ENCODE results near the gene FOXN3.

DNA sequence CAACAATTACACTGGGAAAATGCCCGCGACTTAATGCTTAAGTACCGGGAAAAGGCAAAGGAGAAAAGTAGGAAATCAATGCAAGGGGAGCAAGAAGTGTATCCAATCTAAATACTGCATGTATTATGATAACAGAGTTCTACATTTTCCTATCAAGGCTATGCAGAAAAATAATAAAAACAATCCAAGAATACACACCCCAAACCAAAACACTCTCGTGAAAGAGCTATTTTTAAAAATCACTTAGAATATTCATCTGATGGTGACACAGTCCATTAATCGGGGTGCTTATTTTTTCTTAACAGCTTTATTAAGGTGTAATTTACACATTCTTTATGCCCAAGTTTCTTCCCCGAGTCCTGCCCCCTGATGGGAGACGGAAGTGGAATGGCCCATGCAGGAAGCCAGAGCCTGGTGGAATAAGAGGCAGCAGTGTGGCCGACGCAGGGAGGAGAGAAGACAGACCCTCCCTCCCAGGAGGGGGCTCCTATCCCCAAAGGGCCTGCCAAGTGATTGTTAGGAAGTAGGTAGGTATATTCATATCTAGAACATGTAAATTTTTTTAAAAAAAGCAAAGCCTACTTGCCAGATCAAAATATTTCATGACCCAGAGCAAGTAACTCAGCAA lies 174.3 kb downstream of the FOXN3 start:
- no peak for TF ChIP-seq MTA2 (IDR thresholded peaks at IDR 0.05; ENCODE audit: low read depth)
- TF ChIP-seq PAX5 (IDR thresholded peaks at IDR 0.05; ENCODE audit: borderline replicate concordance, low read depth, low read length) = no peak
- TF ChIP-seq, protein P1, sequence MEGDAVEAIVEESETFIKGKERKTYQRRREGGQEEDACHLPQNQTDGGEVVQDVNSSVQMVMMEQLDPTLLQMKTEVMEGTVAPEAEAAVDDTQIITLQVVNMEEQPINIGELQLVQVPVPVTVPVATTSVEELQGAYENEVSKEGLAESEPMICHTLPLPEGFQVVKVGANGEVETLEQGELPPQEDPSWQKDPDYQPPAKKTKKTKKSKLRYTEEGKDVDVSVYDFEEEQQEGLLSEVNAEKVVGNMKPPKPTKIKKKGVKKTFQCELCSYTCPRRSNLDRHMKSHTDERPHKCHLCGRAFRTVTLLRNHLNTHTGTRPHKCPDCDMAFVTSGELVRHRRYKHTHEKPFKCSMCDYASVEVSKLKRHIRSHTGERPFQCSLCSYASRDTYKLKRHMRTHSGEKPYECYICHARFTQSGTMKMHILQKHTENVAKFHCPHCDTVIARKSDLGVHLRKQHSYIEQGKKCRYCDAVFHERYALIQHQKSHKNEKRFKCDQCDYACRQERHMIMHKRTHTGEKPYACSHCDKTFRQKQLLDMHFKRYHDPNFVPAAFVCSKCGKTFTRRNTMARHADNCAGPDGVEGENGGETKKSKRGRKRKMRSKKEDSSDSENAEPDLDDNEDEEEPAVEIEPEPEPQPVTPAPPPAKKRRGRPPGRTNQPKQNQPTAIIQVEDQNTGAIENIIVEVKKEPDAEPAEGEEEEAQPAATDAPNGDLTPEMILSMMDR (IDR thresholded peaks at IDR 0.05 in 2 of 3, conservative IDR thresholded peaks at IDR 0.05 in 1 of 3; ENCODE audit: control insufficient read depth in 2 of 3, extremely low read depth in 1 of 3, insufficient read depth in 1 of 3, low read depth in 3 of 3, low read length in 3 of 3) = no peak
- no peak for TF ChIP-seq CBX3 (IDR thresholded peaks at IDR 0.05; ENCODE audit: borderline replicate concordance, low read depth)
- TF ChIP-seq, protein P2, sequence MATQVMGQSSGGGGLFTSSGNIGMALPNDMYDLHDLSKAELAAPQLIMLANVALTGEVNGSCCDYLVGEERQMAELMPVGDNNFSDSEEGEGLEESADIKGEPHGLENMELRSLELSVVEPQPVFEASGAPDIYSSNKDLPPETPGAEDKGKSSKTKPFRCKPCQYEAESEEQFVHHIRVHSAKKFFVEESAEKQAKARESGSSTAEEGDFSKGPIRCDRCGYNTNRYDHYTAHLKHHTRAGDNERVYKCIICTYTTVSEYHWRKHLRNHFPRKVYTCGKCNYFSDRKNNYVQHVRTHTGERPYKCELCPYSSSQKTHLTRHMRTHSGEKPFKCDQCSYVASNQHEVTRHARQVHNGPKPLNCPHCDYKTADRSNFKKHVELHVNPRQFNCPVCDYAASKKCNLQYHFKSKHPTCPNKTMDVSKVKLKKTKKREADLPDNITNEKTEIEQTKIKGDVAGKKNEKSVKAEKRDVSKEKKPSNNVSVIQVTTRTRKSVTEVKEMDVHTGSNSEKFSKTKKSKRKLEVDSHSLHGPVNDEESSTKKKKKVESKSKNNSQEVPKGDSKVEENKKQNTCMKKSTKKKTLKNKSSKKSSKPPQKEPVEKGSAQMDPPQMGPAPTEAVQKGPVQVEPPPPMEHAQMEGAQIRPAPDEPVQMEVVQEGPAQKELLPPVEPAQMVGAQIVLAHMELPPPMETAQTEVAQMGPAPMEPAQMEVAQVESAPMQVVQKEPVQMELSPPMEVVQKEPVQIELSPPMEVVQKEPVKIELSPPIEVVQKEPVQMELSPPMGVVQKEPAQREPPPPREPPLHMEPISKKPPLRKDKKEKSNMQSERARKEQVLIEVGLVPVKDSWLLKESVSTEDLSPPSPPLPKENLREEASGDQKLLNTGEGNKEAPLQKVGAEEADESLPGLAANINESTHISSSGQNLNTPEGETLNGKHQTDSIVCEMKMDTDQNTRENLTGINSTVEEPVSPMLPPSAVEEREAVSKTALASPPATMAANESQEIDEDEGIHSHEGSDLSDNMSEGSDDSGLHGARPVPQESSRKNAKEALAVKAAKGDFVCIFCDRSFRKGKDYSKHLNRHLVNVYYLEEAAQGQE (IDR thresholded peaks at IDR 0.05; ENCODE audit: low read depth, low read length) = no peak
- TF ChIP-seq EZH2 (IDR thresholded peaks at IDR 0.05; ENCODE audit: borderline replicate concordance, control insufficient read depth, low read depth, low read length) = no peak
- TF ChIP-seq, protein P3, sequence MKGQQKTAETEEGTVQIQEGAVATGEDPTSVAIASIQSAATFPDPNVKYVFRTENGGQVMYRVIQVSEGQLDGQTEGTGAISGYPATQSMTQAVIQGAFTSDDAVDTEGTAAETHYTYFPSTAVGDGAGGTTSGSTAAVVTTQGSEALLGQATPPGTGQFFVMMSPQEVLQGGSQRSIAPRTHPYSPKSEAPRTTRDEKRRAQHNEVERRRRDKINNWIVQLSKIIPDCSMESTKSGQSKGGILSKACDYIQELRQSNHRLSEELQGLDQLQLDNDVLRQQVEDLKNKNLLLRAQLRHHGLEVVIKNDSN (IDR thresholded peaks at IDR 0.05; ENCODE audit: borderline replicate concordance, extremely low read length, insufficient read depth, low read depth, low read length) = no peak
- TF ChIP-seq, protein P4, sequence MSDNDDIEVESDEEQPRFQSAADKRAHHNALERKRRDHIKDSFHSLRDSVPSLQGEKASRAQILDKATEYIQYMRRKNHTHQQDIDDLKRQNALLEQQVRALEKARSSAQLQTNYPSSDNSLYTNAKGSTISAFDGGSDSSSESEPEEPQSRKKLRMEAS (IDR thresholded peaks at IDR 0.05; ENCODE audit: low read depth, low read length) = no peak
- no peak for TF ChIP-seq TAF1 (IDR thresholded peaks at IDR 0.05; ENCODE audit: borderline replicate concordance, low read depth, low read length)
- TF ChIP-seq, protein P5, sequence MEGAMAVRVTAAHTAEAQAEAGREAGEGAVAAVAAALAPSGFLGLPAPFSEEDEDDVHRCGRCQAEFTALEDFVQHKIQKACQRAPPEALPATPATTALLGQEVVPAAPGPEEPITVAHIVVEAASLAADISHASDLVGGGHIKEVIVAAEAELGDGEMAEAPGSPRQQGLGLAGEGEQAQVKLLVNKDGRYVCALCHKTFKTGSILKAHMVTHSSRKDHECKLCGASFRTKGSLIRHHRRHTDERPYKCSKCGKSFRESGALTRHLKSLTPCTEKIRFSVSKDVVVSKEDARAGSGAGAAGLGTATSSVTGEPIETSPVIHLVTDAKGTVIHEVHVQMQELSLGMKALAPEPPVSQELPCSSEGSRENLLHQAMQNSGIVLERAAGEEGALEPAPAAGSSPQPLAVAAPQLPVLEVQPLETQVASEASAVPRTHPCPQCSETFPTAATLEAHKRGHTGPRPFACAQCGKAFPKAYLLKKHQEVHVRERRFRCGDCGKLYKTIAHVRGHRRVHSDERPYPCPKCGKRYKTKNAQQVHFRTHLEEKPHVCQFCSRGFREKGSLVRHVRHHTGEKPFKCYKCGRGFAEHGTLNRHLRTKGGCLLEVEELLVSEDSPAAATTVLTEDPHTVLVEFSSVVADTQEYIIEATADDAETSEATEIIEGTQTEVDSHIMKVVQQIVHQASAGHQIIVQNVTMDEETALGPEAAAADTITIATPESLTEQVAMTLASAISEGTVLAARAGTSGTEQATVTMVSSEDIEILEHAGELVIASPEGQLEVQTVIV (IDR thresholded peaks at IDR 0.05; ENCODE audit: borderline replicate concordance, partially characterized antibody) = no peak
- no peak for TF ChIP-seq SUZ12 (IDR thresholded peaks at IDR 0.05; ENCODE audit: unreplicated experiment)
- TF ChIP-seq NR2C2 (IDR thresholded peaks at IDR 0.05; ENCODE audit: borderline replicate concordance, control insufficient read depth, insufficient read length, low read depth) = no peak
- TF ChIP-seq YY1 (IDR thresholded peaks at IDR 0.05; ENCODE audit: low read depth, low read length) = no peak
- no peak for TF ChIP-seq GABPA (IDR thresholded peaks at IDR 0.05; ENCODE audit: low read depth)
